SK-N-MC (cell line): Measurements from ENCODE around the gene HCFC1R1.

ENCODE experiments used
- DNase-seq: peaks from one replicate; pipeline ENCODE4 v3.0.0-alpha.2; 2011; ENCODE audit warnings: low read depth, low spot score
- H3K27ac ChIP-seq: fragments of 200-600 bp; sonication (generic); 2 replicates; pipeline ENCODE4 v1.5.1; 2016; ENCODE audit warnings: mixed run types
- H3K36me3 ChIP-seq: fragments of 200-600 bp; sonication (generic); 2 replicates; pipeline ENCODE4 v1.6.1; 2017; ENCODE audit warnings: antibody characterized with exemption, low read length, mixed read lengths; ENCODE audit not compliant: insufficient read depth
- H3K4me3 ChIP-seq: fragments of 200-600 bp; sonication (generic); 2 replicates; pipeline ENCODE4 v1.5.1; 2016
- H3K9ac ChIP-seq: fragments of 200-600 bp; sonication (generic); 2 replicates; pipeline ENCODE4 v1.8.0; 2017; ENCODE audit warnings: mixed run types, mixed read lengths; ENCODE audit not compliant: insufficient read length
- H3K9me3 ChIP-seq: fragments of 200-600 bp; sonication (generic); 2 replicates; pipeline ENCODE4 v1.6.1; 2017; ENCODE audit warnings: low read depth, mild to moderate bottlenecking, antibody characterized with exemption, low read length, moderate library complexity, mixed read lengths
- EZH2 ChIP-seq: fragments of 200-600 bp; sonication (generic); IDR thresholded peaks from one replicate; pipeline ENCODE4 v1.6.1; 2017; ENCODE audit warnings: antibody characterized with exemption
- FOXP2 ChIP-seq: optimal IDR thresholded peaks from 2 replicates; pipeline ENCODE3; 2011; ENCODE audit warnings: mild to moderate bottlenecking, moderate library complexity; ENCODE audit not compliant: insufficient read depth; ENCODE audit errors: extremely low read length, control extremely low read depth
- POLR2AphosphoS5 ChIP-seq: IDR thresholded peaks from 2 replicates; pipeline ENCODE4 v1.6.1; 2012; ENCODE audit warnings: mild to moderate bottlenecking, low read depth, low read length, borderline replicate concordance

The HCFC1R1 gene

GRCh38 chr16:3030222-3031212 is 6.8 kb upstream of the HCFC1R1 start:
- DNase-seq = no peak
- no peaks in the 10 kb centered on the region for H3K9me3 ChIP-seq
- no peak overlapping the region; the same call in 1 of the 2 replicates for H3K4me3 ChIP-seq
- TF ChIP-seq POLR2AphosphoS5 (no peak), FOXP2 (no peak), EZH2 (no peak)
- no peak overlapping the region for H3K9ac ChIP-seq
- H3K27ac ChIP-seq = no peak overlapping the region
- peaks cover 15% of the 10 kb centered on the region; the same call in 1 of the 2 replicates for H3K36me3 ChIP-seq

- H3K4me3 ChIP-seq = peak overlapping the region; percentile 72
- TF ChIP-seq EZH2 (peak; percentile 14), FOXP2 (no peak), POLR2AphosphoS5 (no peak)
- DNase-seq = no peak
- no peak overlapping the region for H3K9ac ChIP-seq
- H3K27ac ChIP-seq = no peak overlapping the region
- H3K36me3 ChIP-seq = peaks cover 15% of the 10 kb centered on the region; the same call in 1 of the 2 replicates
- H3K9me3 ChIP-seq = no peaks in the 10 kb centered on the region
These were observed 5.9 kb upstream of the HCFC1R1 start for GRCh38 chr16:3029491-3030221.

GRCh38 chr16:3028716-3029319 is 5.1 kb upstream of the HCFC1R1 start:
- peak overlapping the region; percentile 72 for H3K4me3 ChIP-seq
- H3K9ac ChIP-seq = no peak overlapping the region
- no peaks in the 10 kb centered on the region for H3K9me3 ChIP-seq
- no peak for DNase-seq
- H3K27ac ChIP-seq = no peak overlapping the region
- TF ChIP-seq POLR2AphosphoS5 = no peak
- TF ChIP-seq EZH2 = no peak
- no peak for TF ChIP-seq FOXP2
- peaks cover 15% of the 10 kb centered on the region; the same call in 1 of the 2 replicates for H3K36me3 ChIP-seq

- Histone ChIP-seq H3K27ac (no peak overlapping the region), H3K36me3 (peaks cover 15% of the 10 kb centered on the region; the same call in 1 of the 2 replicates), H3K4me3 (peak overlapping the region; percentile 43), H3K9me3 (no peaks in the 10 kb centered on the region), H3K9ac (no peak overlapping the region)
- no peak for TF ChIP-seq EZH2
- peak; percentile 51; the same call in 1 of the 2 replicates for TF ChIP-seq POLR2AphosphoS5
- DNase-seq = no peak
These were observed 4.4 kb upstream of the HCFC1R1 start for GRCh38 chr16:3027983-3028715.

GRCh38 chr16:3027489-3027795 is 3.7 kb upstream of the HCFC1R1 start:
- TF ChIP-seq EZH2 (no peak), FOXP2 (no peak), POLR2AphosphoS5 (no peak)
- no peak overlapping the region for H3K27ac ChIP-seq
- no peak overlapping the region for H3K9ac ChIP-seq

GRCh38 chr16:3026609-3027488 is 3.1 kb upstream of the HCFC1R1 start:
- Histone ChIP-seq H3K27ac (no peak overlapping the region), H3K36me3 (peaks cover 15% of the 10 kb centered on the region; the same call in 1 of the 2 replicates), H3K9ac (no peak overlapping the region), H3K4me3 (no peak overlapping the region), H3K9me3 (no peaks in the 10 kb centered on the region)
- DNase-seq = no peak
- TF ChIP-seq EZH2 (no peak), POLR2AphosphoS5 (no peak), FOXP2 (no peak)

More at GRCh38 chr16:3027489-3027795, 3.7 kb upstream of the HCFC1R1 start:
- no peaks in the 10 kb centered on the region for H3K9me3 ChIP-seq
- H3K4me3 ChIP-seq = no peak overlapping the region
- DNase-seq = no peak
- H3K36me3 ChIP-seq = peaks cover 15% of the 10 kb centered on the region; the same call in 1 of the 2 replicates

- TF ChIP-seq FOXP2 (no peak), EZH2 (no peak), POLR2AphosphoS5 (no peak)
- Histone ChIP-seq H3K4me3 (no peak overlapping the region), H3K9ac (no peak overlapping the region), H3K27ac (no peak overlapping the region), H3K9me3 (no peaks in the 10 kb centered on the region), H3K36me3 (peaks cover 15% of the 10 kb centered on the region; the same call in 1 of the 2 replicates)
- no peak for DNase-seq
These were observed 2.2 kb upstream of the HCFC1R1 start for GRCh38 chr16:3026003-3026378.
